Natural killer cell (primary cell): ENCODE data around the gene DCAF5. TPM values are rescaled to one million over a fixed set of nuclear protein-coding genes. Genes with fewer than 3 reads are reported as not detected.

Source experiments
- ATAC-seq, 3 donors: fragments of 150-1000 bp in 2 of 3; fragments of 200-7000 bp in 1 of 3; cut with Tn5 transposase; 1 replicate in 1 of 3; 2 replicates in 2 of 3; pipeline ENCODE4 v1.10.0; 2021; ENCODE audit warnings: mild to moderate bottlenecking in 2 of 3, moderate library complexity in 2 of 3
- DNase-seq, 2 donors: peaks; one replicate each; pipeline versions ENCODE4 v3.0.0 to v3.0.0-alpha.2; 2013 to 2021; ENCODE audit warnings: mixed read lengths in 1 of 2
- H3K27ac ChIP-seq: one replicate; pipeline ENCODE4 v1.5.1; 2013; ENCODE audit warnings: mild to moderate bottlenecking, low read length
- H3K27me3 ChIP-seq: one replicate; pipeline ENCODE4 v1.6.1; 2013; ENCODE audit warnings: low read length; ENCODE audit not compliant: control insufficient read depth, insufficient read depth
- H3K36me3 ChIP-seq: one replicate; pipeline ENCODE4 v1.6.1; 2013; ENCODE audit warnings: low read length; ENCODE audit not compliant: control insufficient read depth, insufficient read depth
- H3K4me1 ChIP-seq: one replicate; pipeline ENCODE4 v1.6.1; 2013; ENCODE audit warnings: low read length; ENCODE audit not compliant: control insufficient read depth, insufficient read depth
- H3K4me3 ChIP-seq: one replicate; pipeline ENCODE4 v1.5.1; 2013; ENCODE audit warnings: low read length
- H3K9me3 ChIP-seq: one replicate; pipeline ENCODE4 v1.6.1; 2013; ENCODE audit warnings: low read length; ENCODE audit not compliant: control insufficient read depth, insufficient read depth
- H3K27ac Mint-ChIP-seq, 2 donors: one replicate each; pipeline ENCODE4 v1.8.0; 2022; ENCODE audit warnings: mild to moderate bottlenecking in 2 of 2, mixed read lengths in 2 of 2, moderate library complexity in 1 of 2
- H3K27me3 Mint-ChIP-seq, 2 donors: one replicate each; pipeline ENCODE4 v1.8.0; 2022; ENCODE audit warnings: low read depth in 2 of 2, mixed read lengths in 2 of 2
- H3K36me3 Mint-ChIP-seq: one replicate; pipeline ENCODE4 v1.8.0; 2022; ENCODE audit warnings: mixed read lengths
- H3K4me1 Mint-ChIP-seq, 2 donors: one replicate each; pipeline ENCODE4 v1.8.0; 2022; ENCODE audit warnings: mixed read lengths in 2 of 2
- H3K4me3 Mint-ChIP-seq: one replicate; pipeline ENCODE4 v1.8.0; 2022; ENCODE audit warnings: mild to moderate bottlenecking, moderate library complexity, mixed read lengths
- H3K9me3 Mint-ChIP-seq, 2 donors: one replicate each; pipeline ENCODE4 v1.8.0; 2022; ENCODE audit warnings: mixed read lengths in 2 of 2
- CTCF ChIP-seq: fragments of 200-600 bp; IDR thresholded peaks from one replicate; pipeline ENCODE4 v1.8.0; 2022; ENCODE audit warnings: antibody characterized with exemption
- WGBS: methylation state at CpG from one replicate; pipeline ENCODE4 v1.1.7; 2013; ENCODE audit warnings: missing lambda C conversion rate; ENCODE audit not compliant: insufficient coverage; 5-methylcytosine and 5-hydroxymethylcytosine counted together
- intact Hi-C: fragments of 100-400 bp; cut with micrococcal nuclease; formaldehyde crosslinking; loops from one replicate; pipeline ENCODE4 v1.14.2; 2022
- total RNA-seq, 4 donors: library from RNA; stranded (reverse); fragments of 120-200 nt in 1 of 4; gene quantifications; one replicate each; pipeline versions ENCODE4 v1.2.3 to v1.2.4, GENCODE V29; 2013 to 2022

The DCAF5 gene
- total RNA-seq, 3 donors from 2014 or later (not counting 1 experiment from before 2014, with no cell fraction given), result 92.0 to 112 (median 99.2) TPM

GRCh38 chr14:69105326-69105725, 47.6 kb downstream of the DCAF5 start:
- H3K27ac Mint-ChIP-seq, result peak overlapping the region in 1 of 2 donors; percentile 24
- no peaks in the 10 kb centered on the region for H3K27me3 Mint-ChIP-seq
- no peaks in the 10 kb centered on the region for H3K9me3 Mint-ChIP-seq
- Histone ChIP-seq H3K36me3 (peaks cover 41% of the 10 kb centered on the region), H3K27me3 (no peaks in the 10 kb centered on the region), H3K4me1 (no peaks in the 10 kb centered on the region), H3K4me3 (no peak overlapping the region), H3K27ac (no peak overlapping the region), H3K9me3 (no peaks in the 10 kb centered on the region)
- H3K4me3 Mint-ChIP-seq, result no peak overlapping the region
- DNase-seq (no peak), ATAC-seq (no peak)
- intact Hi-C loops, result loop anchor here (5.0 kb wide), 1 partner anchor 193 kb away; no protein-coding TSS in a partner anchor
- WGBS, result 98% methylated on average over 2 of the region's 2 CpGs
- no peak for TF ChIP-seq CTCF
- H3K36me3 Mint-ChIP-seq, result no peaks in the 10 kb centered on the region
- peaks cover 7 to 16% of the 10 kb centered on the region in 2 donors for H3K4me1 Mint-ChIP-seq

GRCh38 chr14:69101331-69101826, 51.5 kb downstream of the DCAF5 start:
- DNase-seq (peak in 1 of 2 donors; percentile 38), ATAC-seq (peak; percentile 38 to 61 (median 57))
- H3K36me3 ChIP-seq, result peaks cover 32% of the 10 kb centered on the region
- no peak overlapping the region for H3K4me3 Mint-ChIP-seq
- H3K4me1 Mint-ChIP-seq, result peaks cover 8 to 14% of the 10 kb centered on the region in 2 donors
- H3K27me3 ChIP-seq, result no peaks in the 10 kb centered on the region
- H3K27me3 Mint-ChIP-seq, result no peaks in the 10 kb centered on the region
- H3K27ac ChIP-seq, result no peak overlapping the region
- intact Hi-C loops, result no loop called here
- H3K4me1 ChIP-seq, result no peaks in the 10 kb centered on the region
- peak overlapping the region; percentile 26 to 29 for H3K27ac Mint-ChIP-seq
- 60% methylated on average over 4 of the region's 4 CpGs for WGBS
- no peak overlapping the region for H3K4me3 ChIP-seq
- TF ChIP-seq CTCF, result peak; percentile 7
- H3K9me3 Mint-ChIP-seq, result no peaks in the 10 kb centered on the region
- H3K36me3 Mint-ChIP-seq, result no peaks in the 10 kb centered on the region
- no peaks in the 10 kb centered on the region for H3K9me3 ChIP-seq

- peaks cover 25% of the 10 kb centered on the region for H3K36me3 ChIP-seq
- no peak for ATAC-seq
- H3K27me3 ChIP-seq, result no peaks in the 10 kb centered on the region
- H3K4me3 Mint-ChIP-seq, result no peak overlapping the region
- WGBS, result 97% methylated on average over 2 of the region's 2 CpGs
- no peaks in the 10 kb centered on the region for H3K27me3 Mint-ChIP-seq
- DNase-seq, result no peak
- no peaks in the 10 kb centered on the region for H3K4me1 ChIP-seq
- no peaks in the 10 kb centered on the region for H3K9me3 Mint-ChIP-seq
- no peaks in the 10 kb centered on the region for H3K9me3 ChIP-seq
- H3K4me3 ChIP-seq, result no peak overlapping the region
- H3K4me1 Mint-ChIP-seq, result peaks cover 24 to 38% of the 10 kb centered on the region in 2 donors
- peak overlapping the region in 1 of 2 donors; percentile 6 for H3K27ac Mint-ChIP-seq
- H3K27ac ChIP-seq, result no peak overlapping the region
- intact Hi-C loops, result no loop called here
- no peaks in the 10 kb centered on the region for H3K36me3 Mint-ChIP-seq
- no peak for TF ChIP-seq CTCF
These were observed 54.9 kb downstream of the DCAF5 start for GRCh38 chr14:69097974-69098373.
